NCI-H446 (cell line): ENCODE data around the gene GHRL.
"Not testable (repeated sequence)": the region's sequence is repeated elsewhere in the genome, so short reads cannot be mapped to it uniquely, and the experiment has no call there.

Source experiments
- DNase-seq, 2 experiments: peaks; one replicate each; lab custom pipeline; 2025; lab: John Stamatoyannopoulos, UW

GHRL gene

GRCh38 chr3:10272977-10273376 lies 19.8 kb downstream of the GHRL start:
- no peak for DNase-seq

GRCh38 chr3:10272476-10272875 lies 20.3 kb downstream of the GHRL start:
- not testable (repeated sequence) for DNase-seq

DNA sequence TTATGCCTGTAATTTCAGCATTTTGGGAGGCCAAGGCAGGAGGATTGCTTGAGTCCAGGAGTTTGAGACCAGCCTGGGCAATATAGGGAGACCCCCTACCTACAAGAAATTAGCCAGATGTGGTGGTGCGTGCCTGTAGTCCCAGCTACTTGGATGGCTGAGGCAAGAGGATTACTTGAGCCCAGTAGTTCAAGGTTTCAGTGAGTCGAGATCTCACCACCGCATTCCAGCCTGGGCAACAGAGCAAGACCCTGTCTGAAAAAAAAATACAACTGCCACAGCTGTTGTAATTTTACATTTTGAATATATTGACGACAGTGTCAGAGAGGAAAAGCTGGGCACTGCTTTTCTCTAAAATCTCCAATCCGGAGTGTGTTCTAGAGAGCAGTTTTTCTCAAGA lies 23.3 kb downstream of the GHRL start:
- DNase-seq = no peak

- DNase-seq = no peak
Measured at GRCh38 chr3:10268930-10269329, 23.8 kb downstream of the GHRL start.

GRCh38 chr3:10268116-10268515 lies 24.6 kb downstream of the GHRL start:
- DNase-seq = no peak

DNA sequence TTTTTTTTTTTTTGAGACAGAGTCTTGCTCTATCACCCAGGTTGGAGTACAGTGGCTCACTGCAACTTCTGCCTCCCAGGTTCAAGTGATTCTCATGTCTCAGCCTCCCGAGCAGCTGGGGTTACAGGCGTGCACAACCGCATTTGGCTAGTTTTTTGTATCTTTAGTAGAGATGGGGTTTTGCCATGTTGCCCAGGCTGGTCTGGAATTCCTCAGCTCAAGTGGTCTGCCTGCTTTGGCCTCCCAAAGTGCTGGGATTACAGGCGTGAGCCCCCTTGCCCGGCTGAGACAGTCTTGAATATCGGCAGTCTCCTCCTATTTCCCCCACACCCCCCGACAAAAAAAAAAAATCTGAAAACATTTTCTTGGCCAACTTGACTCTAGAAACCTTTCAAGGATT lies 25.8 kb downstream of the GHRL start:
- DNase-seq = not testable (repeated sequence)

- no peak for DNase-seq
Measured at GRCh38 chr3:10265833-10266232, 26.9 kb downstream of the GHRL start.

- DNase-seq = no peak
Measured at GRCh38 chr3:10263646-10264363, 28.9 kb downstream of the GHRL start.

- no peak for DNase-seq
Measured at GRCh38 chr3:10262027-10262426, 30.7 kb downstream of the GHRL start.

GRCh38 chr3:10260211-10260701 lies 32.5 kb downstream of the GHRL start:
- DNase-seq = no peak

- DNase-seq = no peak
Measured at GRCh38 chr3:10259798-10260197, 32.9 kb downstream of the GHRL start.

DNA sequence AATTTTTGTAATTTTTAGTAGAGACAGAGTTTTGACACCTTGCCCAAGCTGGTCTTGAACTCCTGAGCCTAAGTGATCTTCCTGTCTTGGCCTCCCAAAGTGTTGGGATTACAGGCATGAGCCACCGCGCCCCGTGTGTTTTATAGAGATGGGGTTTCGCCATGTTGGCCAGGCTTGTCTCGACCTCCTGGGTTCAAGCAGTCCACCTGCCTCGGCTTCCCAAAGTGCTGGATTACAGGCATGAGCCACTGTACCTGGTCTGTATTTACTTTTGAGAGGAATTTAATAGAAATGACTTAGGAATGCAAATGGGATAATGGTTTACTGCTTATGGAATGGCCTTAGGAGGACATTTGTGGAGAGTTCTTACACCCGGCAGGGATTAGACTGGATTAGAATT lies 33.7 kb downstream of the GHRL start:
- no peak for DNase-seq

GRCh38 chr3:10255835-10256234 lies 36.9 kb downstream of the GHRL start:
- no peak for DNase-seq

DNA sequence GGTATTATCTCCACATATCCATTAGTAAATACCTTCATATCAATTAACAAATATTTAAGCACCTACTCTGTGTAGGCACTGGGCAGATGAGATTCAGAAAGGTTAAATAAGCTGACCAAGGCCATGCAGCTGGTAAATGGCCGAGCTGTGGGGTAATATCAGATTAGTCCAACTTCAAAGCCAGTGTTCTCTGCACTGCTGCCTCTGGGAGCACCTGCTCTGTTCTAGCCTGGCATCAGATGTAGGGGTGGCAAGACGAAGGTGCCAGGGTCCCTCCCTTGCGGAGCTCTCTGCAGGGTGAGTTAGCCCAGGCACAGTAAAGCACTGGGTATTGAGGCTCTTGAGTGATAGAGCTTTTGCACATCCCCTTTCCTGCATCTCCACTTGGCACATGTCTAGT lies 39.0 kb downstream of the GHRL start:
- no peak for DNase-seq

DNA sequence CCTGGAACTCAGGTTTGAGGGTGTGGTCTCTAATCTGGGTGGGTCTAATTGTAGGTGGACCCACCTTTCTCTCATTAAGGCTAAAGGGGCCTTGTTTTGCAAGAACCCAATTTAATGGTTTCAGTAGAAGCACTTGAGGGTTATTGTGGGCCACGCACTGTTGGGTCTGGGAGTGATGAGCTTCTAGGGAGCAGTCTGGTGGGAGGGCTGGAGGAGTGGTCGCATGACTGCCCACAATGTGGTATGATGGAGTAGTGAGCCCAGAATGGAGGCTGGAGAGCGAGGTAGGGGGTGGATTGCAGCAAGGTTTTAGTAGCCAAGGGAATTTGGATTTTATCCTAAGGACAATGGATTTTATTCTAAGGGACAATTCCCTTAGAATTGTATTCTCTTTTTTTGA lies 41.7 kb downstream of the GHRL start:
- DNase-seq = no peak

- no peak for DNase-seq
Measured at GRCh38 chr3:10249833-10250232, 42.9 kb downstream of the GHRL start.

DNA sequence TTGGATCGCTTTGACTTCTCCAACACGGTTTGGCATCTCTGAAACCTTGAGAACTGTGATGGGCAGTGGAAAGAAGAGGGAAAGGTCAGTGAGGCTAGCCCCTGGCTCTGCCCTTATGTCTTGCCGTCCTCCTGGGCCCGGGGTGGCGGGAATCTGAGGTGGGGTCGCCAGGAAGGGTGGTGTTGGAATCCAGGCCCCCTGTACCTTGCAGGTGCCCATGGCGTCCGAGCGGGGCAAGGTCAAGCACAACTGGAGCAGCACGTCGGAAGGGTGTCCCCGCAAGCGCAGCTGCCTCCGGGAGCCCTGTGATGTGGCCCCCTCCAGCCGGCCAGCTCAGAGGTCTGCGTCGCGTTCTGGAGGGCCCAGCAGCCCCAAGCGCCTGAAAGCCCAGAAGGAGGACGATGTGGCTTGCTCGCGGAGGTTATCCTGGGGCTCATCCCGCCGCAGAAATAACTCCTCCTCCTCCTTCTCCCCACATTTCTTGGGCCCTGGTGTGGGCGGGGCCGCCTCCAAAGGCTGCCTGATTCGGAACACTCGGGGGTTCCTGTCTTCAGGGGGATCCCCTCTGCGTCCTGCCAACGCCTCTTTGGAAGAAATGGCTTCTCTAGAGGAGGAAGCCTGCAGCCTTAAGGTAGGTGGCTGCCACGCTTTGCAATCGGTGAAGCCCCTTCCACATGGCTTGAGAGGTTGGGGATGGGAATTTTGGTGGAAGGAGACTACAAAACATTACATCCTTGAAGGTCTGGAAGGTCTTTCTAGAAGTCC lies 43.6 kb downstream of the GHRL start:
- no peak for DNase-seq

DNA sequence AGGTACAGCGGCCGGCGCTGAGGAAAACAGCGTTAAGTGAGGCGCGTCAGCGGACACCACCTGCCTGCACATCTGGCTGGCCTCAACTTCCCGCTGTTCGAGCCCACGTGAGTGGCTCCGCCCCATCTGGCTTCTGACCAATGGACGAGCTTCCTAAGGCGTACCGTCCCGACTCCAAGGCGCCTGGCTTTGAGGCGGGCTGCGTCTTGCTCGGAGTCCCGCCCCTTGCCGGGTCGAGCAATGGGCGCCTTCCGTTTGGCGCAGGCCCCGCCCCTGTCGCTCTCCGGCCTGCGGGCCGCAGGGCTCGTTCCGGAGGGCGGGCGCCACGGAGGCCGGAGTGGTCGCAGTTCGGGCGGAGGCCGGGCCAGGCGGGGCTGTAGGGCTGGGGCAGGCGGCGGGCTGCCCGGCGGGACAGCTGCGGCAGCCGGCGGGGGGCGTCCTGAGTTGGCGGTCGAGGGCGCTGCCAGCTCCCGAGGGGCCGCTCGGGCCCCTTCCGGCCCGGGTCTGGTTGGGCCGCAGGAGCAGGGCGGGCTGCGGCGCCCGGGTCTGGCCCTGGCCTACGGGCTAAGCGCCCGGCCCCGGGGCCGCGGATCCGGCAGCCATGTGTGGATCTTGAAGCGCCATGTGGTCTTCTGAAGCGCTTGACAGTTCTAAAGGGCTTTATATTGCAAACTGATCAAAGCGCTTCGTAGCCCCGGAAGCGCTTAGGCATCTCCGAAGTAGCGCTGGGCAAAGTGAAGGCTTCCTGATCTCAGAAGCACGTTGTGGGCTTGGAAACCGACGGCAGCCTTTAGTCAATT lies 44.4 kb downstream of the GHRL start, which contains the start of gene TATDN2:
Gene TATDN2 (plus strand): TSS at position 276 of the 800 bp plus-strand sequence. CDS start 742 bp downstream, outside the sequence.
- DNase-seq = peak; percentile 80 to 93

GRCh38 chr3:10247679-10248183 lies 45.0 kb downstream of the GHRL start:
- DNase-seq = no peak

- DNase-seq = no peak
Measured at GRCh38 chr3:10245081-10245712, 47.5 kb downstream of the GHRL start.

DNA sequence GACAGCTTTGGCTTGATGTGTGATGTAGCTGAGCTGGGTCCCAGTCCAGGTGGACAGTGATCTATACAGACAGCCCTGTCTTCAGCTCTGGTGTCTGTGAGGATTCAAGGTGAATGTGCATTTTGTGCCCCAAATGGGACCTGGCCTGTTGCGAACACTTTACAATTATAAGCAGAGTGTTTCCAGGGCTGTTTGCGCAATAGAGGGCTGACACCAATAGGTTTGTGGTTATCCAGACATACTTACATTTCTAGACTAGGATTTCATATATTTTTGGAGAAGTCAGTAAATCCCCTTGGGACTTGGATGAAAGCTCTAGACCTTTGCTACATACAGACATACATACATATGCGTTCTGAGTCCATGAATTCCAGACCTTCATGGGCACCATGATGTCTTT lies 48.7 kb downstream of the GHRL start:
- DNase-seq = no peak
